ENCODE measurements around the gene KDM5A. TPM values are rescaled to one million over a fixed set of nuclear protein-coding genes. Genes with fewer than 3 reads are reported as not detected.

The KDM5A gene
- polyA plus RNA-seq, 1 experiment, result 33.9 TPM

GRCh38 chr12:402029-402389, 12.9 kb upstream of the KDM5A start:
- ChIA-PET POLR2A (interaction anchor here (0.5 to 1.8 kb wide), 2 partner anchors 13 to 61 kb away, joined by 9 to 16 read pairs; partner anchors contain the start of gene KDM5A), CTCF (interaction anchor here (0.5 to 2.1 kb wide), 9 partner anchors 11 to 349 kb away, joined by 3 to 11 read pairs (median 5); no protein-coding TSS in a partner anchor)
- no peak overlapping the region for H3K27ac ChIP-seq (ENCODE audit: low read depth, low read length)

GRCh38 chr12:401235-402028, 12.3 kb upstream of the KDM5A start, which contains the start of gene CCDC77:
Gene CCDC77 (plus strand): TSS chr12:401644. CDS start chr12:409384, 7,740 bp downstream.
- Histone ChIP-seq H3K9me3 (ENCODE audit: control insufficient read depth, insufficient read depth, low read length) (no peaks in the 10 kb centered on the region), H3K27ac (ENCODE audit: low read depth, low read length) (peak within 1 kb of the TSS; percentile 57), H3K27me3 (ENCODE audit: control insufficient read depth, insufficient read depth, low read length) (no peaks in the 10 kb centered on the region), H3K4me3 (ENCODE audit: low read depth, low read length) (peak within 1 kb of the TSS; percentile 87)
- peak; percentile 35 for TF ChIP-seq CTCF (IDR thresholded peaks at IDR 0.05; ENCODE audit: low read depth, low read length)
- CTCF ChIA-PET, result interaction anchor here (0.5 to 2.1 kb wide), 10 partner anchors 8 to 349 kb away, joined by 3 to 11 read pairs (median 4); no protein-coding TSS in a partner anchor
- peak; percentile 70 for DNase-seq (ENCODE audit: low read depth, low spot score)
- POLR2A ChIA-PET, result interaction anchor here (0.5 to 1.8 kb wide), 2 partner anchors 12 to 61 kb away, joined by 9 to 16 read pairs; partner anchors contain the start of gene KDM5A

More at GRCh38 chr12:402029-402389, 12.9 kb upstream of the KDM5A start:
- no peaks in the 10 kb centered on the region for H3K9me3 ChIP-seq (ENCODE audit: control insufficient read depth, insufficient read depth, low read length)
- H3K4me3 ChIP-seq (ENCODE audit: low read depth, low read length), result peak overlapping the region; percentile 87
- H3K27me3 ChIP-seq (ENCODE audit: control insufficient read depth, insufficient read depth, low read length), result no peaks in the 10 kb centered on the region
- peak; percentile 37; the same call in 1 of the 2 replicates for TF ChIP-seq CTCF (IDR thresholded peaks at IDR 0.05; ENCODE audit: low read depth, low read length)
- no peak for DNase-seq (ENCODE audit: low read depth, low spot score)

- POLR2A ChIA-PET, result interaction anchor here (1.8 kb wide), 1 partner anchor 12 kb away, joined by 16 read pairs; the partner anchor contains the start of gene KDM5A
- H3K9me3 ChIP-seq (ENCODE audit: control insufficient read depth, insufficient read depth, low read length), result no peaks in the 10 kb centered on the region
- H3K4me3 ChIP-seq (ENCODE audit: low read depth, low read length), result peak overlapping the region; percentile 65
- CTCF ChIA-PET, result interaction anchor here (0.6 to 2.1 kb wide), 6 partner anchors 9 to 147 kb away, joined by 3 to 11 read pairs (median 6); no protein-coding TSS in a partner anchor
- DNase-seq (ENCODE audit: low read depth, low spot score), result no peak
- TF ChIP-seq CTCF (IDR thresholded peaks at IDR 0.05; ENCODE audit: low read depth, low read length), result no peak
- no peaks in the 10 kb centered on the region for H3K27me3 ChIP-seq (ENCODE audit: control insufficient read depth, insufficient read depth, low read length)
- no peak overlapping the region for H3K27ac ChIP-seq (ENCODE audit: low read depth, low read length)
Observed at GRCh38 chr12:400828-401227, 11.7 kb upstream of the KDM5A start.

- Histone ChIP-seq H3K27me3 (ENCODE audit: control insufficient read depth, insufficient read depth, low read length) (no peaks in the 10 kb centered on the region), H3K9me3 (ENCODE audit: control insufficient read depth, insufficient read depth, low read length) (no peaks in the 10 kb centered on the region), H3K27ac (ENCODE audit: low read depth, low read length) (peak overlapping the region; percentile 90), H3K4me3 (ENCODE audit: low read depth, low read length) (peak overlapping the region; percentile 93)
- DNase-seq (ENCODE audit: low read depth, low spot score), result no peak
- no peak for TF ChIP-seq CTCF (IDR thresholded peaks at IDR 0.05; ENCODE audit: low read depth, low read length)
- ChIA-PET CTCF (no interaction called here), POLR2A (interaction anchor here (0.6 to 2.5 kb wide), 4 partner anchors 13 to 1635 kb away, joined by 3 to 16 read pairs (median 4); partner anchors contain the start of gene CCDC77)
Observed at GRCh38 chr12:388541-389141, 479 bp downstream of the KDM5A start.

Measured in AG04450 (cell line).